Hepatocyte (in vitro differentiated cells): ENCODE measurements around the gene SLC45A3.

Experiments used
- CTCF ChIP-seq: fragments of 200-600 bp; sonication (generic); IDR thresholded peaks from 2 replicates; pipeline ENCODE4 v1.5.1; 2016; ENCODE audit warnings: antibody characterized with exemption, mild to moderate bottlenecking; ENCODE audit not compliant: poor library complexity
- EZH2 ChIP-seq: fragments of 200-600 bp; sonication (generic); IDR thresholded peaks from 2 replicates; pipeline ENCODE4 v1.6.1; 2016; ENCODE audit warnings: antibody characterized with exemption, mild to moderate bottlenecking, borderline replicate concordance
- EZH2phosphoT487 ChIP-seq: fragments of 200-600 bp; sonication (generic); IDR thresholded peaks from one replicate; pipeline ENCODE4 v1.6.1; 2018; ENCODE audit warnings: antibody characterized with exemption, mild to moderate bottlenecking, low read depth, moderate library complexity; ENCODE audit not compliant: unreplicated experiment, severe bottlenecking

GRCh38 chr1:205725514-205725913 lies 45.2 kb upstream of the SLC45A3 start:
- TF ChIP-seq CTCF: no peak
- TF ChIP-seq EZH2phosphoT487: no peak
- no peak for TF ChIP-seq EZH2
